Keratinocyte (primary cell): ENCODE data around the gene CREB3L2.

Experiments
- EZH2 ChIP-seq: IDR thresholded peaks from one replicate; pipeline ENCODE4 v1.6.1; 2012; ENCODE audit warnings: inconsistent platforms, mild to moderate bottlenecking, low read length, moderate library complexity
- TF ChIP-seq, protein P1 (sequence below), 3 experiments: IDR thresholded peaks in 1 of 3; conservative IDR thresholded peaks in 1 of 3; optimal IDR thresholded peaks in 1 of 3; 2 replicates in 2 of 3; 3 replicates in 1 of 3; pipeline versions ENCODE3 to v1.5.1; 2011; ENCODE audit warnings: low read length in 3 of 3, mild to moderate bottlenecking in 3 of 3, moderate library complexity in 2 of 3, control low read depth in 1 of 3, inconsistent platforms in 1 of 3; ENCODE audit not compliant: insufficient read depth in 2 of 3; ENCODE audit errors: extremely low read depth in 1 of 3

GRCh38 chr7:137888241-137888640 lies 113.6 kb downstream of the CREB3L2 start:
- TF ChIP-seq, protein P1, sequence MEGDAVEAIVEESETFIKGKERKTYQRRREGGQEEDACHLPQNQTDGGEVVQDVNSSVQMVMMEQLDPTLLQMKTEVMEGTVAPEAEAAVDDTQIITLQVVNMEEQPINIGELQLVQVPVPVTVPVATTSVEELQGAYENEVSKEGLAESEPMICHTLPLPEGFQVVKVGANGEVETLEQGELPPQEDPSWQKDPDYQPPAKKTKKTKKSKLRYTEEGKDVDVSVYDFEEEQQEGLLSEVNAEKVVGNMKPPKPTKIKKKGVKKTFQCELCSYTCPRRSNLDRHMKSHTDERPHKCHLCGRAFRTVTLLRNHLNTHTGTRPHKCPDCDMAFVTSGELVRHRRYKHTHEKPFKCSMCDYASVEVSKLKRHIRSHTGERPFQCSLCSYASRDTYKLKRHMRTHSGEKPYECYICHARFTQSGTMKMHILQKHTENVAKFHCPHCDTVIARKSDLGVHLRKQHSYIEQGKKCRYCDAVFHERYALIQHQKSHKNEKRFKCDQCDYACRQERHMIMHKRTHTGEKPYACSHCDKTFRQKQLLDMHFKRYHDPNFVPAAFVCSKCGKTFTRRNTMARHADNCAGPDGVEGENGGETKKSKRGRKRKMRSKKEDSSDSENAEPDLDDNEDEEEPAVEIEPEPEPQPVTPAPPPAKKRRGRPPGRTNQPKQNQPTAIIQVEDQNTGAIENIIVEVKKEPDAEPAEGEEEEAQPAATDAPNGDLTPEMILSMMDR (optimal IDR thresholded peaks at IDR 0.05 in 1 of 3, IDR thresholded peaks at IDR 0.05 in 1 of 3, conservative IDR thresholded peaks at IDR 0.05 in 1 of 3; ENCODE audit: extremely low read depth in 1 of 3, insufficient read depth in 2 of 3, low read length in 3 of 3): no peak
- TF ChIP-seq EZH2: no peak
